T follicular helper cell (primary cell): ENCODE data around the gene TNS3.

Source experiments
- DNase-seq: peaks from one replicate; pipeline ENCODE4 v3.0.0-alpha.2; 2020; ENCODE audit warnings: low read depth

TNS3 gene

DNA sequence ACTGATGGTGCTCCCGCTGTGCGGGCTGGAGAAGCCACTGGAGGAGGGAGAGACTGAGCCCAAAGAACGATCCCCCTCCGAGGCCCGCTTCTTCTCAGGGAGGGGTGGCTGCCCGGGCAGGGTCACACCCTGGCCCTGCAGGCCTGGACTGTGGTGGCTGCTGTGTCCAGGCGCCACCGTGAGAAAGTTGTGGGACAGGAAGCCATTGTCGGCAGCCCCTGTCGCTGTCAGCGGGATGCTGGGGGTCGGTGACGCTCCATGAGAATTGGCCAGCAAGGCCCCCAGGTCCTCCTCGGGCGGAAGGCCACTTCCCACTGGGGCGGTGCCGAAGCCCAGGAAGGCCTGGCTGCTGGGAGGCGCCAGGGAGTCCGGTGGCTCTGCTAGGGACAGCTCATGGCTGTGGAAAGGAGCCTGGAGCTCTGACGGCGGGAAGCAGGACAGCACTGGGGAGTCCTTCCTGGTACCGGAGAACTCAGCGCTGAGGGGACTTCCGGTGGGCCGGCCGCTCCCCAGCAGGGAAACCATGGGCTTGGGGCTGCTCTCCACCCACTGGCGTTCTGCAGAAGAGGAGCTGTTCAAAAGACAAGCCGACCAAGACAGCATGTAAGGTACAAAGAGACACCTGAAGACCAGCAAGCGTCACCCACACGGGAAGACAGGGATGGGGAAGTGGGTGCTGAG lies 278.8 kb downstream of the TNS3 start:
- DNase-seq = no peak

DNA sequence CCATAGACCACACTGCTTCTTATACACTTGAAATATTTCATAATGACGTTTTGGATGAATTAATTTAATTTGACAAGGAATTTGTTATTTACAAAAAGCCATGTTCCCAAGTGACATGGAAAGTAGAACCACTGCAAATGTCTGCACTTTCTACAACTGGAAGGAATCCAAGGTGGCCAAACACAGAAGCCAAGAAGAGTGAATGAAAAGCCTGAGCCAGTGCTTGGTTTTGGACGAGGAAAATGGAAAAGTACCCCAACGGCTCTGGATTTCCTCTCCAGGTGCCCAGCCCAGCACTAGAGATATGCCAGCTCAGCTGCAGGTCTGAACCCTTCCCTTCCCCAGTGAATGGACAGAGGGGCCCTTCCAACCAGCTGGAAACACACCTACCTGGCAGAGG lies 279.4 kb downstream of the TNS3 start:
- DNase-seq = no peak

DNA sequence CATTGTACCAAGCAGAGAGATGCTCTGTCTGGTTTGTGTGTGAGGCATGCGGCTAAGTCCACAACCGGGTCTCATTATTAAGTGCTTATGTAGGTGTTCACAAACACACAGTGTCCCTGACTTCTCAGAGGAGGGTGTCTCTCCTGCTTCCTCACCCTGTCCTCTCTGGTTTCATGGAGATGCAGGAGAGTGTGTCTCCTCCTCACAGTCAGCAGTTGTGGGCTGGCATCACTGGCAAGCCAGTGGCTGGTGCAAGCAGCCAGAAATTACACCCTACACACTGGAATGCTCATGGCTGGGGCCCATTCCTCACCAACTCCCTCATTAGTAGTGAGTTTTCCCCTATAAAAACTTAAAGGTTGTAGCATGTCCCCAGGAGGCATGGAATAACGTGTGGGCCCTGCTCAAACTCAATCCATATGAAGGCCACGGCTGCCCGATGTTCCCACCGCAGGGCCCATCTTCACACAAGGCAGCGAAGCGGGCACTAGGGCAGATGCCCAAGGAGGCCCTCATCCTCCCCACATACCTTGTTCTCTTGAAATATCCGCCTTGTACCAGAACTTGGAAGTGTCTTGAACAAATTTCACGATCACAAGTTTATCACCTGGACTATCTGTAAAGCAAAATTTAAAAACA lies 280.1 kb downstream of the TNS3 start:
- DNase-seq = no peak

DNA sequence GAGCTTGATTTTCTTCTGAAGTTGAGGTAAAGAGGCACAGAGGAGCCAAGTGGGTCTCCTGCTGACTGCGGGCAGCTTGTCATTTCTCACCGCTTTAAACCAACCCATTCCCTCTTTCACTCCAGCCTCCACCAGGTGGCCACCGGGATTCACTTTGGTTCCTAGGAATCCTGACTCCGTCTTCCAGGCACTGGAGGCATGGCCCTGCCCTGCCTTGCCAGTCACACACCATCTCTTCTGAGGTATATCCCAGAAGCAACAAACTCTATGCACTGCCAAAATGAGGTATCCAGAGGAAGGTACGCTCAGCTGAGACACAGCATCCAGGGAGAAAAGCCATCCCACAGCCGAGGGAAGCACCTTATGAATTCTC lies 280.8 kb downstream of the TNS3 start:
- no peak for DNase-seq

DNA sequence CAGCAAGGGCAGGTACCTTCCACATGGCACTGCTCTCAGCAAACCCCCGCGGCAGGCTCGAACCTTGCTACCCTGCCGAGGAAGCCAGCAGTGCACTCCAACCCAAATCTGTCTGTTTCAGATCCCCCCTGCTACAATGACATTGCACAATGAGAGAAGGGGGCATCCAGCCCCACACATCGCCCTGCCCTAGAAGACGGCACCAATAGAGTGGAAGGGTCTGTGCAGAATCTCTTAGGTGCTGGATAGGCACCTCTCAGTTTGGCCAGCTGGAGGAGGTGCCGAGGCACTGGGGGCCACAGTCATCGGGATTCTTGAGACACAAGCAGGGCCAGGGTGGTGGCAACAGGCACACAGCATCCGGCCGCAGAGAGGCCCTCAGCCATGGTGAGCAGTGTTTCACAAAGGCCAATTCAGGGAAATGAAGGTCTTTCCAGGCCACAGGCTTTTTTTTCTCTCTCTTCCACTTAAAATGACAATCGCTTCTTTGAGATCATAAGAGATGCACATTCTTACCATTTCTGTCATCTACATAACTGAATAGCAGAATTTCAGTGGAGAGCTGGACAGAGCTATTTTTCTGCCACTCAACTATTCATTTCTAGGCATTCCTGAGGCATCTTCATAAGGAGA lies 281.3 kb downstream of the TNS3 start:
- DNase-seq = no peak

DNA sequence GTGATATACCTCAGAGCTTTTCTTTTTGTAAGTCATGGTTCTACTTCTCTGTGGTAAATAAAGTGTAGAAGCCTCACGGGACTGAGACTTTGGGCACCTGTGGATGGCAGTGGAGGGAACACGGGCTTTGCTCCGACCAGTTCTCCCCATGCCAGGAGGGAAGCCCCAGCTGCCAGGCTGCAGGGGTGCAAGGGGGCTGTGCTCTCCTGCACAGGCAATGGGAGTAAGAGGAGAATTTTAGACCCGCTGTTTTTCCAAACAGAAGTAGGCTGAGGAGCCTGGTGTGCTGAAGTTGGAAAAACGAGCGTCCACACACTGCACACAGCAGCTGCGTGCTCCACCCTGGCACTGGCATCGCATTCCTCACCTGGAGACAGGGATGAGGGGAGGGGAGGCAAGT lies 282.4 kb downstream of the TNS3 start:
- DNase-seq = no peak

DNA sequence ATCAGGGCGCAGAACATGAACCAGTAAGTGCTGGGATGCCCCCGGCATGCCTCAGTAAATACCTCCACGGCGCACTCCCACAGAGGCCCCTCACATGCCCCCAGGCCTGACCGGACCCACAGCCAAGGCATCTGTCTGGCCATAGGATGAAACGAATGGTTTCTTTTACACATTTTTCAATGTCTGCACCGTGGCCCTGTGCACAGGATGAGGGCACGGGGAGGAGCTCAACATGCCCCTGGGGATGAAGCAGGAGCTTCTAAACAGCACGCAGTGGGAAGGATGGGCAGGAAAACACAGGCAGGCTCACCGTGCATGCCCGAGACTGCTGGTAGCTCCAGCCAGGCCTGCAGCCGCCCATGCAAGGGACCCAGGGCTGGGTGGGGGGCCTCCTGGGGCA lies 283.3 kb downstream of the TNS3 start:
- DNase-seq = no peak

DNA sequence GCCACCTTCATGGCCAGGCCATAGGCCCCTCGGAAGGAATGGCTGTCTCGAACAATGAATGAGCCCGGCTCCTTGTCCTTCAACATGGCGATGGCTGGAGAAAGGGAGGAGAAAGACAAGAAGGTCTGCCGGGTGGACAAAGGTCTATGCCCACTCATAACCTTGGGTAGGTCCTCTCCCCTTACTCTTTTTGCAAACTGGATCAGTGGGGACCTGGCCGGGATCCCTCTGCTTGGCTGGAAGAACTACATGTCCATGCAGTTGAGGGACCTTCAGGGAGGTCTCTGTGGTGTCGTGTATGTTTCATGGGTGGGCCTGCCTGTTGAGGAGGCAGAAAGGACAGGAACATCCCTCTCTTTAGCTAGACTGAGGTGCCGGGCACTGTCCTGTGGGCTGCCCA lies 284.8 kb downstream of the TNS3 start:
- no peak for DNase-seq

DNA sequence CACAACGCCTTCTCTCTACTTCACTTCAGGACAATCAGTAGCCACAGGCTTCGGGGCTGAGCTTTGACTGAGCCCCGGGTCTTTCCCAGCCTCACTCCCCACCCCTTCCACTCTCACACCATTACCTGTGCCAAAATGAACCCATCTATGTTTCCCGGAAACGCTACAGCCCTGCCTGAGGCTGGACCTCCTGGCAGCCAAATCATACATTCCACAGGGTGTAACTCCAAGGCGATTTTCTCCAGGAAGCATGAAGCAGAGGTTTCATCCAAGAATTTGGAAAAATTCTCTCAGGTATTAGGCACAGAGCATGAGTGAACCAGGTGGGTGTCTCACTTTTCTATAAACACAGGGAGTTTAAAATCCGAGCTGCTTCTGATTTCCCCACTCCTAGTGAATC lies 286.3 kb downstream of the TNS3 start:
- DNase-seq = no peak

DNA sequence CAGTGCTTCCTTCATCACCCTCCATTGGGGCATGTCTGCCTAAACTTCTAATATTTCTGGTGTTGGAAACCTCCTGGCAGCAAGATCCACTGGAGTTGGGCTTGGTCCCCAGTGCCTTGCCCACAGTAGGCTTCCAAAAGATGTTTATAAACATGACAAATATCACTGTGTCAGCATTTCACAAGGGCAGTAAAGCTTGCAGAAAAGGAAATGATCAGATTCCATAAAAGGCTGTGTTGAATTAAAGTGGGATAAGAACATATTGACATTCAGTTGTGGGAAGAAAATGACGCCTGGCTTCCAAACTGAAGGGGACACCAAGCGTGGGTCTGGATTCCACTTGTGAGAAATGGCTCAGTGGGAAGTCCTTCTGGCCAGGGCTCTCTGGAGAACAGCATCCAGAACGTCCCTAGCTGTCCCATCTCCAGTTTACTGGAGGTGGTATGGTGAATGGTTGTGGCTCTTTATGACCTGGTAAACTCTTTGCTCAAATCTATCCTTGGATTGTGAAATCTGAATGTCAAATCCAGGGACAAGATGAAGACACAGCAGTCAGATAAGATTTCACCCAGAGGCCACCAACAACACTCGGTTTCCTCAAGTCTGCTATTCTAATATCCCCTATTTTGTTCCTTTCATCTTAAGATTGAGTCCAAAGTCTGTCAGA lies 287.2 kb downstream of the TNS3 start:
- DNase-seq = no peak

DNA sequence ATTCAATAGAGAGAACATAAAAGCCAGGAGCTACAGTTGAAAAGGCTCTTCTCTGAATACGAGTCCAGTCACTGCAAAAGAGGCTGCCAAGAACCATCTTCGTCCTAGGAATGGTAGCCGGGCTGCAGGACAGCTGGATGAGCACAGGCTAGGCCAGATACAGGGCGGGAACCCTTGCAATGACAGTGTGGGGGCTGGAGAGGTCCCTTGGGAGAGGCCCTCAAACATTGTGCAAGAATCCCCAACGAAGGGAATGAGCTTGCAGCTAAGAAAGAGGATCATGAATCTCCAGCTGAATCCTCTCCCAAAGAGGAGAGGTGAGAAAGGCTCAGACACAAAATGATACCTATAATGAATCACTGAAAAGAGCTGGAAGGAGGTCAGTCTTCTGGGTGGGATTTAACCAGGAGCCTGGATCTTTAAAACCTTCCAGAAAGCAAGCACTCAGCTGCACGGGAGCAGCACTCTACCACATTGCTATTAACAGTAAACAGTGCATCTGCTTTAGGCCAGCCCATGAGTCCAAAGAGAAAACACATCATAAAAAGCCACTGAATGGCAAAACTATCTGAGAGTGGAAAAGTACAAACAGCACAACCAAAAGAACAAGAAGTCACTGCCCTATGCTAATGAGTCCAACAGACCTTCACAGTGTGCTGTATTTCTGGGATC lies 287.9 kb downstream of the TNS3 start:
- DNase-seq = no peak

DNA sequence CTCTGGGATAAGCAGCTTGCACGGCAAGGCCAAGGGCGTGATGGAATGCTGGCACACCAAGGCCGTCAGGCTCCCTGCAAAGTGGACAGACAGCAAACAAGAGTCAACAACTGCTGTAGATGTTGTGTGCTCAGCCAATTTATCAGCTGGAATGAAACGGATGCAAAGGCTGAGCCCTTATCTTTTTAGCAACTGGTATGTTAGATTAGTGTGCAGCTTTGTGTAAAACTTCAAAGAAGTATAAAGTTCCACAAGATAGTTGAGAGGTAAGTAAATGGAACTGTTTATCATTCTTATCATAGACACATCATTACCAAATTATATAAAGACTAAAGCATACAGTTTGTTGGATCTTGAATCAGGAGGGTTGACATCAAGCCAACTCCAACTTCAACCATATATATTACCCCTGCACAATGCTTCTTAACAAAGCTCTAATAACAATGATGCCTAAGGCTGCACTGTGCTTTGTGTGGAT lies 289.0 kb downstream of the TNS3 start:
- DNase-seq = no peak

DNA sequence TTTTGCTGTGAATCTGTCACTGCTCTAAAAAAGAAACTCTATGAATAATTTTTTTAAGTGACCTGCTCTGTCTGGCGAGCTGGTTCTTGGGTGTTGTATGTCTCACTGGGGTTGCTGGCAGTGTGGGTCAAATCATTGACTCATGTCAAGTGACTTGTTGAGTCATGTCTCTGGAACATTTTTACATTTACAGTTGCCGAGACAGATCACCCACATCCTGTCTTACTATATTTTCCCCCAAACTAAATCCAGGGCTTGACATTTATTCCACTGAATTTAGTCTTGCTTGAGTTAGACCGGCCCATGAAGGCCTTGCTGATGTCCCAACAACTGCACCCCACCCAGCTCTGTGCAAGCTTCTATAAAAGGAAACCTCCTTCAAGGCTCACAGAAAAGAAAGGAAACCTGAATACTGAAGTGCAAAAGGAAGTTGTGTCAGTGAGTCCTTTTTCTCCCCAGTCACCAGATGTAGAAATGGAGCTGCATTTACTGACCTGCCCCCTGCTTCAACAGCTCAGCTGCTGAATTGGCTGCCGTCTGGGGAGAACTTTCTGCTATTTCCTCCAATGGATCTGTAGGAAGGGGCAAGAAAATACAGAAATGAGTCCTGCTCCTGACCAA lies 290.3 kb downstream of the TNS3 start:
- DNase-seq = no peak

DNA sequence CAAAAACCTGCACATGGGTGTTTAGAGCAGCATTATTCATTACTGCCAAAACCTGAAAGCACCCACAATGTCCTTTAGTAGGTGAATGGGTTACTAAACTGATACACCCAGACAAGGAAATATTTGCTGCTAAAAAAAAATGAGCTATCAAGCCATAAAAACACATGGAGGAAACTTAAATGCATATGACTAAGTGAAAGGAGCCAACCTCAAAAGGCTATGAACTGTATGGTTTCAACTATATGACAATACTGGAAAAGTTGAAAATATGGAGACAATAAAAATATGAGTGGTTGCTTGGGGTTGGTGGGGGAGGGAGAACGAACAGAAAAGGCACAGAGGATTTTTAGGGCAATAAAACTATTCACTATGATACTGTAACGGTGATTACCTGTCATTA lies 291.0 kb downstream of the TNS3 start:
- DNase-seq = no peak

DNA sequence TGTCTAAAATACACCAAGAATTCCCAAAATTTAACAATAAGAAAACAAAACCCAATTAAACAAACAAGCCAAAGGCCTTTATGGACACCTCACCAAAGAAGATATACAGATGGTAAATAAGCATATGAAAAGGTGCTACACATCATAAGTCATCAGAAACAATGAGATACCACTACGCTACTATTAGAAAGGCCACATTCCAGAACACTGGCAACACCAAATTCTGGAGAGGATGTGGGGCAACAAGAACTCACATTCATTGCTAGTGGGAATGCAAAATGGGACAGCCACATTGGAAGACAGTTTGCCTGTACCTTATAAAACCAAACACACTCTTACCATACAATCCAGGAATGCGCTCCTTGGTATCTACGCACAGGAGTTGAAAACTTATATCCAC lies 291.4 kb downstream of the TNS3 start:
- no peak for DNase-seq

DNA sequence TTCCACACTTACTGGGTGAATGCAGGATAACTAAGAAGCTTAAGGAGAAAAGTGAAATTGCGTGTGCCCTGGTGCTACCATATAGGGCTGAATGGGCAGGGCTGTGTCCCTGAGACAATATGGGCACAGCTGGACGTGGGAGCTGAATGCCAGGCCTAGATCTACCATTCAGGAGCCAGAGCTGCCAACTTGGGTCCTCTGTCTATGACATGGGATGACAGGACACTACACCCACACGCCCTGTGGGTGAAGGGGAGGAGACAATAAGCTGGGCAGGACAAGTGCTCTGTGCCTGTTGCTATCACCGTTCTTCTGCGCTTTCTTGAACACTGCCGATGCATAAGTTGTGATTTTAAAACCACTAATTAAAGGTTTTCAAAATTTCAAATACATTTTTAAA lies 293.9 kb downstream of the TNS3 start:
- no peak for DNase-seq

DNA sequence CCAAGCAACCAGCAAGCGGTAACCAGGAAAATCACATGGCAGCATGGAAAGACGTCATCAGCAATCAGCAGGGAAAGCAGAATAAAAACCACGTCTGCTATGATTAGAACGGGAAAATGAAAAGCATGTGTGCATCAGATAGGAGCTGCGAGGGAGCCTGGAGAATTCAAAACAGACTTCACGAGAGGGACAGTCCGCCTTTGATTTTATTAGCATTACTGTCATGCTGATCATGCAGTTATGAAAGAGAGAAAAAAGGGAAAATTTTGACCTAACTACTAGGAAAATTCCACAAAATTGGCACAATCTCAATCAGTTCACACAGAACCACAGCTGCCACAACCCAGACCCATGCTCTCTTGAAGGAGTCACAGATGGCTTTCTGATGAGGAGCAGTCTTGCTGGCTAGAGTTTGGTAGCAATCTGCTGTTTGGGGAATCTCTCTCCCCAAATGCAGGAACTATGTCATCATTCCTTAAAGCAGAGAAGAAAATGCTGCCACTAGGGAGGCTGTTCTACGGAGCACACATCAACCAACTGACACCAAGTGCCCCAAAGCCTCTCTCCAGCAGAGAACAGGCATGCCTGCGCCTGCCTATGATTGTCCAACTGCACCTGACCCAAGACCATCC lies 295.9 kb downstream of the TNS3 start:
- DNase-seq = no peak

DNA sequence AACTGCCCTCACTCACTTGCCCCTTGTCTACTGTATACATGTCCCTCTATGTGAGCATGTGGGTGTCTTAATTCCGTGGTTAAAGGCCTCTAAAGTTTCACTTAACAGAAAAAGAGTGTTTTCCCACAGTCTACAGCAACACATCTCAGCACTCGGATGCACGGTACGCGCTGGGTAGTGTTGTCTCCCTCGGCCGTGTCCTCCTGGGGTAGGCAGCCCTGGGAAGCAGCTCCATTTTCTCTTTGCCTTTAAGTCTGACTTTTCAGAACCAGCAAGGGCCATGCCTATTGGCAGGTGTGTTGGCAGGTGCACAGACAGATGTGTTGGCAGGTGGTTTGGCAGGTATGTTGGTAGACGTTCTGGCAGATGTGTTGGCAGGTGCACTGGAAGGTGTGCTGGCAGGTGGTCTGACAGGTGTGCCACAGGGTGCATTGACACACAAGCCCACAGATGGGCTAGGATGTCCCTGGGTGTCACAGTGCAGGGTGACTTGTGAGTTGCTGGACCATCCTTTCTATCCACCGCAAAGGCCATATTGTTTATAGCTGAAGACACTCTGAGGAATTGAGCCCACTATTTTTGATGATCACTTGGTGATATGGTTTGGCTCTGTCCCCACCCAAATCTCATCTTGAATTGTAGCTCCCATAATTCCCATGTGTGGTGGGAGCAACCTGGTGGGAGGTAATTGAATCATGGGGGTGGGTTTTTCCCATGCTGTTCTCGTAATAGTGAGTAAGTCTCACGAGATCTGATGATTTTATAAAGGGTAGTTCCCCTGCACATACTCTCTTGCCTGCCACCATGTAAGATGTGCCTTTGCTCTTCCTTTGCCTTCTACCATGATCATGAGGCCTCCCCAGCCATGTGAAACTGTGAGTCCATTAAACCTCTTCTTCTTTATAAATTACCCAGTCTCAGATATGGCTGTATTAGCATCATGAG lies 296.9 kb downstream of the TNS3 start:
- DNase-seq = no peak

DNA sequence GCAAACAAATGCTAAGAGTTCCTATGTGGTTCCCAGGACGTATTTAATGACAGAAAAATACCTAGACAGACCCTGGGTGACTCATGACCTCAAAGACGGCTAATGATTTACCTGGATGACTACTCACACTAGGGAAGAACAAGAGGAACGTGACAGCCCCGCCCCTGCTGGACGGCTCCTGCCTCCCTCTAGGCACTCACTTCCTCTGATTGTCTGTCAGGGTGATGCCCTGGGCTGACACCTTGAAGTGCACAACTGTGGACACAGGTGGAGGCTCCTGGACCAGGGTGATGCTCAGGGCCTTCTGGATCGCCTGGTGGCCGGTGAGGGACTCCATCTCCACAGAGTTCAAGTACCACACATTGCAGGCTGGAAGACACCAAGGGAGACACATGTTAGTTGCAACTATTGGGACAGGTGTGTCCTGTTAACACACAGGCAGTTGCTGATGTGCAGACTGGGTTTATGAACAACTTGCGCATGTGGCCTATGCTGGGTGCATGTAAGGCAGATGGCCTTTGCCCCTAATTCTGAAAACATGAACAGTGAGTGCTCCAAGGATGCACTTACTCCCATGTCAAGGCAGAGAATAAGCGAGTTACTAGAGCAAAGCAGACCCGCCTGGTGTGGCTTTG lies 298.3 kb downstream of the TNS3 start:
- DNase-seq = no peak
